HepG2 (cell line): ENCODE data around the gene CCDC87. TPM values are rescaled to one million over a fixed set of nuclear protein-coding genes. Genes with fewer than 3 reads are reported as not detected.

Source experiments
- CHD2 ChIP-seq: IDR thresholded peaks from 2 replicates; pipeline ENCODE4 v1.6.1; 2011; ENCODE audit warnings: low read depth, low read length, improper control_type of control experiment
- EHMT2 ChIP-seq: fragments of 200-600 bp; sonication (generic); IDR thresholded peaks from 2 replicates; pipeline ENCODE4 v1.7.0; 2017; ENCODE audit warnings: antibody characterized with exemption, low read depth, low read length, borderline replicate concordance
- GABPB1 ChIP-seq: IDR thresholded peaks from 2 replicates; pipeline ENCODE4 v1.6.1; 2016; ENCODE audit warnings: mild to moderate bottlenecking, missing genetic modification reagents, moderate library complexity, missing compliant biosample characterization
- KLF11 ChIP-seq: IDR thresholded peaks from 2 replicates; pipeline ENCODE4 v1.6.1; 2016; ENCODE audit warnings: missing compliant biosample characterization
- SRF ChIP-seq: IDR thresholded peaks from 2 replicates; pipeline ENCODE4 v1.6.1; 2011; ENCODE audit warnings: mild to moderate bottlenecking, low read depth, low read length, moderate library complexity
- ZC3H13 ChIP-seq: sonication (generic); formaldehyde crosslinking; IDR thresholded peaks from 2 replicates; pipeline ENCODE4 v1.8.1; 2023; ENCODE audit warnings: mild to moderate bottlenecking, missing genetic modification reagents, moderate library complexity
- ZNF24 ChIP-seq: fragments of 450-650 bp; IDR thresholded peaks from 2 replicates; pipeline ENCODE4 v1.6.1; 2017; ENCODE audit warnings: antibody characterized with exemption, mild to moderate bottlenecking
- ZNF281 ChIP-seq: sonication (generic); formaldehyde crosslinking; IDR thresholded peaks from 2 replicates; pipeline ENCODE4 v1.4.0; 2020; ENCODE audit warnings: missing genetic modification reagents, borderline replicate concordance
- ZNF318 ChIP-seq: sonication (generic); formaldehyde crosslinking; IDR thresholded peaks from 2 replicates; pipeline ENCODE4 v1.4.0; 2020; ENCODE audit warnings: mild to moderate bottlenecking, missing genetic modification reagents
- ZNF451 ChIP-seq: sonication (generic); formaldehyde crosslinking; IDR thresholded peaks from 2 replicates; pipeline ENCODE4 v1.5.0; 2020; ENCODE audit warnings: mild to moderate bottlenecking, missing genetic modification reagents
- ZNF501 ChIP-seq: sonication (generic); formaldehyde crosslinking; IDR thresholded peaks from 2 replicates; pipeline ENCODE4 v1.5.1; 2020; ENCODE audit warnings: mild to moderate bottlenecking, moderate library complexity, missing genetic modification reagents
- ZNF530 ChIP-seq: sonication (generic); formaldehyde crosslinking; IDR thresholded peaks from 2 replicates; pipeline ENCODE4 v1.5.0; 2020; ENCODE audit warnings: low read depth, mild to moderate bottlenecking, missing genetic modification reagents
- ZNF569 ChIP-seq: sonication (generic); formaldehyde crosslinking; IDR thresholded peaks from 2 replicates; pipeline ENCODE4 v1.5.0; 2020; ENCODE audit warnings: mild to moderate bottlenecking, missing genetic modification reagents, moderate library complexity, borderline replicate concordance
- ZNF678 ChIP-seq: sonication (generic); formaldehyde crosslinking; IDR thresholded peaks from 2 replicates; pipeline ENCODE4 v1.4.0; 2020; ENCODE audit warnings: mild to moderate bottlenecking, missing genetic modification reagents
- ZNF784 ChIP-seq: sonication (generic); formaldehyde crosslinking; IDR thresholded peaks from 2 replicates; pipeline ENCODE4 v1.5.1; 2020; ENCODE audit warnings: missing genetic modification reagents, mild to moderate bottlenecking, borderline replicate concordance
- polyA plus RNA-seq, 8 experiments: library from polyadenylated mRNA; depleted of rRNA in 3 of 8; stranded (reverse) in 7 of 8; unstranded in 1 of 8; fragments of >200 nt; fragmentation: Illumina TruSeq in 4 of 8; extraction: Trizol in 4 of 8; gene quantifications; 2 replicates each; pipeline versions ENCODE4 v1.2.1 to v1.2.3, GENCODE V29; 2011 to 2016; ENCODE audit warnings: low read depth in 4 of 8, missing spikeins in 1 of 8, mixed read lengths in 1 of 8; ENCODE audit not compliant: insufficient read depth in 1 of 8
- total RNA-seq, 5 experiments: library from RNA; depleted of rRNA; stranded (reverse); fragments of >200 nt; fragmentation: Illumina TruSeq; extraction: Trizol; gene quantifications; 2 replicates each; pipeline ENCODE4 v1.2.3, GENCODE V29; 2016; ENCODE audit warnings: low read depth in 1 of 5

The CCDC87 gene
- total and polyA plus RNA-seq, 2 of the 13 experiments (the other 11 are each of a cell fraction or from before 2014, with no cell fraction given): 0.05 to 0.42 TPM

- TF ChIP-seq ZNF281 (CRISPR knock-in tag) (peak; percentile 88), ZNF784 (CRISPR knock-in tag) (no peak; the same call in 1 of the 2 replicates), ZNF24 (no peak), ZNF501 (CRISPR knock-in tag) (peak; percentile 79; the same call in 1 of the 2 replicates), EHMT2 (no peak), ZNF569 (CRISPR knock-in tag) (0 out of 2 replicates have a peak, but pooled peaks have one; percentile 34), ZNF530 (CRISPR knock-in tag) (no peak), ZNF451 (CRISPR knock-in tag) (peak; percentile 78; the same call in 1 of the 2 replicates), ZC3H13 (CRISPR knock-in tag) (peak; percentile 89; the same call in 1 of the 2 replicates), SRF (0 out of 2 replicates have a peak, but pooled peaks have one; percentile 4), ZNF318 (peak; percentile 91), CHD2 (peak; percentile 69), KLF11 (CRISPR knock-in tag) (0 out of 2 replicates have a peak, but pooled peaks have one; percentile 39), ZNF678 (CRISPR knock-in tag) (0 out of 2 replicates have a peak, but pooled peaks have one; percentile 53), GABPB1 (CRISPR knock-in tag) (peak; percentile 65)
Measured at GRCh38 chr11:66616379-66617154, 23.7 kb upstream of the CCDC87 start, which contains the start of gene RBM14 (continued).
